ENCODE data around the gene GIPR.

- TF ChIP-seq CTCF (conservative IDR thresholded peaks at IDR 0.05; ENCODE audit: low read depth, low read length) (no peak), EZH2phosphoT487 (IDR thresholded peaks at IDR 0.05; ENCODE audit: borderline replicate concordance, low read length) (no peak), EZH2 (IDR thresholded peaks at IDR 0.05; ENCODE audit: low read length, unreplicated experiment) (no peak)
These were observed 9.6 kb downstream of the GIPR start for GRCh38 chr19:45677351-45678230.

Data from PC-3 (cell line).